Neural crest cell (in vitro differentiated cells): Measurements from ENCODE around the gene RCBTB1. TPM values are rescaled to one million over a fixed set of nuclear protein-coding genes. Genes with fewer than 3 reads are reported as not detected.

ENCODE experiments used
- DNase-seq: peaks from one replicate; pipeline ENCODE4 v3.0.0; 2021; ENCODE audit warnings: low read depth, mixed read lengths, low spot score
- H3K27ac Mint-ChIP-seq: one replicate; pipeline ENCODE4 v1.8.0; 2021; ENCODE audit warnings: mild to moderate bottlenecking, mixed read lengths; ENCODE audit not compliant: unreplicated experiment
- H3K27me3 Mint-ChIP-seq: 2 replicates; pipeline ENCODE4 v1.8.0; 2021; ENCODE audit warnings: low read depth, mild to moderate bottlenecking, mixed read lengths
- H3K36me3 Mint-ChIP-seq: 2 replicates; pipeline ENCODE4 v1.8.0; 2021; ENCODE audit warnings: low read depth, mild to moderate bottlenecking, mixed read lengths
- H3K4me1 Mint-ChIP-seq: 2 replicates; pipeline ENCODE4 v1.8.0; 2021; ENCODE audit warnings: mixed read lengths
- H3K4me3 Mint-ChIP-seq: one replicate; pipeline ENCODE4 v1.8.0; 2021; ENCODE audit warnings: mild to moderate bottlenecking, mixed read lengths
- H3K9me3 Mint-ChIP-seq: 2 replicates; pipeline ENCODE4 v1.8.0; 2021; ENCODE audit warnings: mixed read lengths
- total RNA-seq: library from RNA; stranded (reverse); gene quantifications from 2 replicates; pipeline ENCODE4 v1.2.1, GENCODE V29; 2021
- TF ChIP-seq, protein P1 (sequence below): fragments of 200-600 bp; sonication (generic); conservative IDR thresholded peaks from 2 replicates; pipeline ENCODE4 v1.5.0; 2021; ENCODE audit warnings: antibody characterized with exemption, mild to moderate bottlenecking

Gene RCBTB1
- total RNA-seq, 1 donor from 2014 or later = 40.0 TPM

- no peaks in the 10 kb centered on the region for H3K9me3 Mint-ChIP-seq
These were observed 67.9 kb downstream of the RCBTB1 start for GRCh38 chr13:49517461-49517860.

DNA sequence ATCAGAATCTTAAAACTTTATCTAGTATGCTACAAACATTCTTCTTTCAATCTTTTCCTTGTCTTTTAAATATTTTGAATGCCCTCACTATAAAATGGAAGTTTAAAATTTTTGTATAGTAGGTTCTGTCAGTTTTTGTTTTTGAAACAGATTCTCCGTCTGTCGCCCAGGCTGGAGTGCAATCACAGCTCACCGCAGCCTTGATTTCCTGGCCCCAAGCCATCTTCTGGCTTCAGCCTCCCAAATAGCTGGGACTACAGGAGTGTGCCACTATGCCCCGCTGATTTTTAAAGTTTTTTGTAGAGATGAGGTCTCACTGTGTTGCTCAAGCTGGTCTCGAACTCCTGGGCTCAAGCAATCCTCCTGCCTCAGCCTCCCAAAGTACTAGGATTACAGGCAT, 68.9 kb downstream of the RCBTB1 start:
- DNase-seq = no peak
- H3K27me3 Mint-ChIP-seq = no peaks in the 10 kb centered on the region
- no peak overlapping the region for H3K27ac Mint-ChIP-seq
- H3K4me1 Mint-ChIP-seq = peaks cover 3% of the 10 kb centered on the region
- TF ChIP-seq, protein P1, sequence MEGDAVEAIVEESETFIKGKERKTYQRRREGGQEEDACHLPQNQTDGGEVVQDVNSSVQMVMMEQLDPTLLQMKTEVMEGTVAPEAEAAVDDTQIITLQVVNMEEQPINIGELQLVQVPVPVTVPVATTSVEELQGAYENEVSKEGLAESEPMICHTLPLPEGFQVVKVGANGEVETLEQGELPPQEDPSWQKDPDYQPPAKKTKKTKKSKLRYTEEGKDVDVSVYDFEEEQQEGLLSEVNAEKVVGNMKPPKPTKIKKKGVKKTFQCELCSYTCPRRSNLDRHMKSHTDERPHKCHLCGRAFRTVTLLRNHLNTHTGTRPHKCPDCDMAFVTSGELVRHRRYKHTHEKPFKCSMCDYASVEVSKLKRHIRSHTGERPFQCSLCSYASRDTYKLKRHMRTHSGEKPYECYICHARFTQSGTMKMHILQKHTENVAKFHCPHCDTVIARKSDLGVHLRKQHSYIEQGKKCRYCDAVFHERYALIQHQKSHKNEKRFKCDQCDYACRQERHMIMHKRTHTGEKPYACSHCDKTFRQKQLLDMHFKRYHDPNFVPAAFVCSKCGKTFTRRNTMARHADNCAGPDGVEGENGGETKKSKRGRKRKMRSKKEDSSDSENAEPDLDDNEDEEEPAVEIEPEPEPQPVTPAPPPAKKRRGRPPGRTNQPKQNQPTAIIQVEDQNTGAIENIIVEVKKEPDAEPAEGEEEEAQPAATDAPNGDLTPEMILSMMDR = no peak
- H3K9me3 Mint-ChIP-seq = no peaks in the 10 kb centered on the region
- no peak overlapping the region for H3K4me3 Mint-ChIP-seq
- peaks cover 12% of the 10 kb centered on the region for H3K36me3 Mint-ChIP-seq

More at GRCh38 chr13:49517461-49517860, 67.9 kb downstream of the RCBTB1 start:
- Mint-ChIP-seq H3K27ac (no peak overlapping the region), H3K27me3 (no peaks in the 10 kb centered on the region), H3K36me3 (peaks cover 12% of the 10 kb centered on the region), H3K4me3 (no peak overlapping the region), H3K4me1 (peaks cover 3% of the 10 kb centered on the region)
- TF ChIP-seq, protein P1 = peak; percentile 46
- peak; percentile 9 for DNase-seq

DNA sequence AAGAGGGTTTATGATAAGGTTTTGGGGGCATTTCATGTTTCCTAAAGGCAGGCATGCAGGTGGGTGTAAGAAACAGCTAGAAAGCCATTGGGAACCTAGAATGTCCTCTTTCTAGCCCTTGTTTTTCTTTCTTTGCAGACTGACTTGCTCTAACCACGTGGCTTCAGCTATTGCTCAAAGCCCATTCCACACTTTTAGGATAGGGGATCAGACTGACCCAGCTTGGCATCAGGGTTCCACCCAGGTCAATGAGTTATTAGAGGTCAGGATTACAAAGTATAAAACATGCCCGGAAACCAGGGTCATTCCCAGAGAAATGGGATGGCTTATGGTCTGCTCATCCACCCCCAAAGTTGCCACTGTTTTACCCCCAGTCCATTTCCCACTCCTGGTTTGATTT, 72.8 kb downstream of the RCBTB1 start:
- Mint-ChIP-seq H3K27ac (no peak overlapping the region), H3K27me3 (no peaks in the 10 kb centered on the region), H3K4me1 (peaks cover 3% of the 10 kb centered on the region), H3K36me3 (peaks cover 14% of the 10 kb centered on the region), H3K4me3 (no peak overlapping the region), H3K9me3 (peaks cover 2% of the 10 kb centered on the region)
- DNase-seq = no peak
- TF ChIP-seq, protein P1 = no peak

GRCh38 chr13:49503951-49504350, 81.4 kb downstream of the RCBTB1 start:
- no peak for DNase-seq
- Mint-ChIP-seq H3K27ac (no peak overlapping the region), H3K9me3 (no peaks in the 10 kb centered on the region), H3K27me3 (no peaks in the 10 kb centered on the region), H3K4me3 (no peak overlapping the region), H3K36me3 (peaks cover 2% of the 10 kb centered on the region), H3K4me1 (no peaks in the 10 kb centered on the region)
- TF ChIP-seq, protein P1 = no peak

- TF ChIP-seq, protein P1 = no peak
- Mint-ChIP-seq H3K27ac (peak overlapping the region; percentile 14), H3K4me3 (no peak overlapping the region), H3K27me3 (no peaks in the 10 kb centered on the region), H3K36me3 (peaks cover 2% of the 10 kb centered on the region), H3K9me3 (no peaks in the 10 kb centered on the region), H3K4me1 (no peaks in the 10 kb centered on the region)
- DNase-seq = no peak
These were observed 82.4 kb downstream of the RCBTB1 start for GRCh38 chr13:49502954-49503353.
